HG02973 (cell line): ENCODE data around the gene SHQ1.
"Not testable (repeated sequence)": the region's sequence is repeated elsewhere in the genome, so short reads cannot be mapped to it uniquely, and the experiment has no call there.

ENCODE experiments used
- ATAC-seq: cut with Tn5 transposase; IDR thresholded peaks from one replicate; pipeline ENCODE4 v1.9.1; 2021; ENCODE audit warnings: moderate library complexity; ENCODE audit not compliant: unreplicated experiment

The SHQ1 gene

GRCh38 chr3:72803573-72803972, 44.7 kb downstream of the SHQ1 start:
- no peak for ATAC-seq

GRCh38 chr3:72802001-72802400, 46.2 kb downstream of the SHQ1 start:
- ATAC-seq: no peak

- ATAC-seq: no peak
These were observed 47.4 kb downstream of the SHQ1 start for GRCh38 chr3:72800869-72801268.

- no peak for ATAC-seq
These were observed 49.6 kb downstream of the SHQ1 start for GRCh38 chr3:72798552-72799195.

GRCh38 chr3:72797773-72798543, 50.3 kb downstream of the SHQ1 start:
- ATAC-seq: no peak

GRCh38 chr3:72794079-72794478, 54.2 kb downstream of the SHQ1 start:
- no peak for ATAC-seq

- ATAC-seq: no peak
These were observed 57.1 kb downstream of the SHQ1 start for GRCh38 chr3:72791161-72791560.

- ATAC-seq: no peak
These were observed 58.5 kb downstream of the SHQ1 start for GRCh38 chr3:72789786-72790185.

GRCh38 chr3:72788232-72788631, 60.0 kb downstream of the SHQ1 start:
- ATAC-seq: not testable (repeated sequence)

GRCh38 chr3:72786668-72787067, 61.6 kb downstream of the SHQ1 start:
- no peak for ATAC-seq

GRCh38 chr3:72784226-72784625, 64.0 kb downstream of the SHQ1 start:
- no peak for ATAC-seq

- ATAC-seq: no peak
These were observed 65.7 kb downstream of the SHQ1 start for GRCh38 chr3:72782521-72782920.

GRCh38 chr3:72769758-72770540, 78.3 kb downstream of the SHQ1 start:
- ATAC-seq: no peak

GRCh38 chr3:72768936-72769335, 79.3 kb downstream of the SHQ1 start:
- no peak for ATAC-seq

- ATAC-seq: no peak
These were observed 79.8 kb downstream of the SHQ1 start for GRCh38 chr3:72768481-72768880.

- no peak for ATAC-seq
These were observed 80.2 kb downstream of the SHQ1 start for GRCh38 chr3:72768006-72768441.

- no peak for ATAC-seq
These were observed 81.4 kb downstream of the SHQ1 start for GRCh38 chr3:72766866-72767265.

GRCh38 chr3:72763751-72764440, 84.3 kb downstream of the SHQ1 start:
- no peak for ATAC-seq

- no peak for ATAC-seq
These were observed 86.8 kb downstream of the SHQ1 start for GRCh38 chr3:72761410-72761809.

- no peak for ATAC-seq
These were observed 88.0 kb downstream of the SHQ1 start for GRCh38 chr3:72760225-72760624.

- peak; percentile 99 for ATAC-seq
These were observed 91.3 kb downstream of the SHQ1 start for GRCh38 chr3:72756900-72757299.
